HG02588 (cell line): Measurements from ENCODE around the gene CLUH.
"Not testable (repeated sequence)": the region's sequence is repeated elsewhere in the genome, so short reads cannot be mapped to it uniquely, and the experiment has no call there.

Source experiments
- ATAC-seq: cut with Tn5 transposase; IDR thresholded peaks from one replicate; pipeline ENCODE4 v1.9.1; 2021; ENCODE audit warnings: mild to moderate bottlenecking, moderate library complexity; ENCODE audit not compliant: unreplicated experiment

CLUH gene

GRCh38 chr17:2701996-2702741 is 9.4 kb downstream of the CLUH start:
- no peak for ATAC-seq

- ATAC-seq, result no peak
Observed at GRCh38 chr17:2701161-2701995, 10.2 kb downstream of the CLUH start.

DNA sequence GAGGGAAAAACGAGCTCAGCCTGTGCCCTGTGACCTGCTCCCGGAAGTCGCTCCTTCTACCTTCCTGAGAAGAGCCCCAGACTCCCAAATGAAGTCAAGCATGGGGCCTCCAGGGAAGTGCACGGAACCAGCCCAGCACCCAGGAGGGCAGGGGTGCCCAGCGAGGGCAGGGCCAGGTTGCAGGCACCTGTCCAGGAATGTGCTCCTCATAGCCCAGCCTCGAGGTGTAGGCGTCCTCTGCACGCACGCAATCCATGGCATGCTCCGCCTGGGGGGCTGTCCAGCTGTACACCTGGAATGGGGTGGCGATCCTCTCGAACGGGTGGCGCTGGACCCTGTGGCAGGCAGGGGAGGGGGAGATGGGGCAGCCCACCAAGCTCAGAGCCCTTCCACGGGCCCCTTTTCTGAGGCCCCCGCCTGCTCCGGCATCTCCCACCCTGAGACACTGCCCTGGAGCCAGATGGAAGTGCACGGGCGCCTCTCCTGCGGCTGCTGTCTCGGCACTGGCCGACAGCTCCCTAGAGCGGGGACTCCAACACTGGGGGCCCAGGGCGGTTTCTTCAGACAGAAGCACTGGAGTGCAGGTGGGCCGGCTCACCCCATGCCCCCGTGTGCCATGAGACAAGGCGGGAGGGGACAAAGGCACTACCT is 10.9 kb downstream of the CLUH start:
- ATAC-seq, result no peak

GRCh38 chr17:2700030-2700490 is 11.5 kb downstream of the CLUH start:
- ATAC-seq, result no peak

GRCh38 chr17:2699216-2699805 is 12.3 kb downstream of the CLUH start:
- not testable (repeated sequence) for ATAC-seq

- no peak for ATAC-seq
Observed at GRCh38 chr17:2697611-2698162, 13.9 kb downstream of the CLUH start.

DNA sequence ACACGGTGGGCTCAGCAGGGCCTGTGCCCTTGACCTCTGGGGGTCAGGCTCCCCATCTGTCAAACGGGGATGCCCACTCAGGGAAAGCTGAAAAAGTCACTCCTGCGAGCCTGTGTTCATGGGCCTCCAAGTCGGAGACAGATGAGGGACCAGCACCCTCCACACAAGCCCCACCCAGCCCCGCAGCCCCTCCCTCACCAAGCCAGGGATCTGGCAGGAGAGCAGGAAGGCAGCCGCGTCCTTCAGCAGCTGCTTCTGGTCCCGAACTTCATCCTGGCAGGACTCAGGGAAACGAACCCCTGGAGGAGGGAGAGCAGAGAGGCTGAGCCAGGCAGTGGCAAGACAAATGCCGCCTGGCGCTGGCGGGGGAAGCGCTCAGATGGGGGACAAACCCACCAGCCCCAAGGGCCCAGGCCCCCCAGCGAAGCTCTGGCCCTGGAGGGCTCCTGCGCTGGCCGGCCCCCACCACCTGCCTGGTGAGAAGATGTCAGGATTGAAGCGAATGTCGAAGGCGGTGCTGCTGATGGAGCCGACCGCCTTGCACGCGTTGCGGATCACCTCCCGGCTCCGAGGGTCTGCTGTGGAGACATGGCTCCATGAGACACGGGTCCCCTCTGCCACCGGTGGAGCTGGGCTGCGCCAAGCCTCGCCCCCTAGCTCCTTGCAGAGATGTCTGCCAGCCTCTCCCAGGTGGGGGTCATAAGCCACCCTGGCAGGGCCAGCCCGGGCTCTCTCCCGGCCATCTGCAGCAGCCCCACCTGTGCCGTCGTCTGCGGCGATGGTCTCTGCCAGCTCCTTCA is 15.4 kb downstream of the CLUH start:
- no peak for ATAC-seq

DNA sequence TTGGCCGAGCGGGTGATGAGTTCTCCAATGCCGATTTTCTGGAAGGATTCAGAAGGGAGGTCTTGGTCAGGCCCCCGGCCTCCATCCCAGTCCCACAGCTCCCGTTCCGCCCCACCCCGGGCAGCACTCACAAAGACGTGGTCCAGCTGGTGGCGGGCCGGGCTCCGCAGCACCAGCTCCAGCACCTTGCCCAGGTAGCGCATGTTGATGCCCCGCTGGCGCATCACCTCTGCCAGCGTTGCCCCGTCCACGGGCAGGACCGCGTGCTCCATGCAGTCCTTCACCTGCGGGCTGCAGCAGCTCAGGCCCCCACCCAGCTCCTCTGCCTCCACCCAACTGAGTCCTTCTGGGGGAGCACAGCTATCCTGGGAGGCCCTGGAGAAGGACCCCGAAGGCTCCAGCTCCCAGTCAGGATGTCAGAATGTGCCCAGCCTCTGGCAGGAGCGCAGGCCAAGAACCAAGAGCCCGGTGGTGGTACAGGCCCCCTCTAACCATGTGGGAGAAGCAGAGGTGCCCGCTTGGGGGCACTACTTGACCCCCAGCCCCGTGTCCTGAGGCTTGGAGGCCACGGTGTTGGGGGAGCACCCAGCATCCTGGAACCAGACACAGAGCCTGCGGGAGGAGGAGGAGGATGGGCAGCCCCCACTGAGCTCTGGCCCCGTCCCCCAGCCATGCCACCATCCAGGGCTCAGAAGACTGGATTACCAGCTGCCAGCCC is 16.2 kb downstream of the CLUH start:
- ATAC-seq, result no peak

- no peak for ATAC-seq
Observed at GRCh38 chr17:2694381-2695242, 17.0 kb downstream of the CLUH start.

GRCh38 chr17:2693561-2694380 is 17.8 kb downstream of the CLUH start:
- no peak for ATAC-seq

- no peak for ATAC-seq
Observed at GRCh38 chr17:2692781-2693135, 18.8 kb downstream of the CLUH start.

DNA sequence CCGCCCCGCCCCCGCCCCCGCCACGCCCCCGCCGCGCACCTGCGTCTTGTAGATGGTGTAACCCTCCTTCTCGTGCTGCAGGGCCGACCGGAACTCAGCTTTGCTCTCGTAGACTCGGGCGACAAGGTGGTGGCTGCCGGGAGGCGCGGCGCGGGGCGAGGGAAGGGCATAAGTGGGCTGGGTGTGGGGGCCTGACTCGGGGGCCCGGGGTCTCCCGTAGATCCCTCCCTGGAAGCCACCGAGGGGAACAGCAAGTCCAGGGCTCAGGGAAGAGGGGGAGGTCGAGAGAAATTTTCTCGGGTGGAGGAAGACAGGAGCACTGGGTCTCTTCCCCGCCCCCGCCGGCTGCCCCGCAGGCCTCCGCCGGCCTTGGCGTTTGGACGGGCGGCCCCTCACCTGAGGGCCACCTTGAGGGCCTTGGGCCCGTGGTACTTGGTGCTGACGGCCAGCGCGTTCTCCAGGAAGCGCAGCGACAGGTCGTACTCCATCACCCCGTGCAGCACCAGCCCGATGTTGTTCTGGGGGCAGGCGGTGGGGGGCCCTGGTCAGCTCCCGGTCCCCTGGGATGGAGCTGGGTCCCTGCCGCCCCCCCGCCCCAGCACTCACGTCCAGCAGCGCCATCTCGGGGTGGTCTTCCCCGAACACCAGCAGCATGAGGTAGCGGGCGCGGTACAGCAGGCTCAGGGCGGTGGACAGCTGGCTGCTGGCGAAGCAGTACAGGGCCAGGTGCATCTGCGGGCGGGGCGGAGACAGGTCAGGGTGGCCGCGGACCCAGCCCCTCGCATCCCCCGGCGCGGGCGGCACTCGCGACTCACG is 19.4 kb downstream of the CLUH start:
- no peak for ATAC-seq

- no peak for ATAC-seq
Observed at GRCh38 chr17:2691069-2691871, 20.3 kb downstream of the CLUH start.

- ATAC-seq, result no peak
Observed at GRCh38 chr17:2690165-2691068, 21.1 kb downstream of the CLUH start.
